Upper lobe of left lung (tissue), 6 donors: Measurements from ENCODE around the gene GSTT2B. TPM values are rescaled to one million over a fixed set of nuclear protein-coding genes. Genes with fewer than 3 reads are reported as not detected.
"Not testable (repeated sequence)": the region's sequence is repeated elsewhere in the genome, so short reads cannot be mapped to it uniquely, and the experiment has no call there.

ENCODE experiments used
- ATAC-seq, 2 donors: fragments of 200-7000 bp; cut with Tn5 transposase; one replicate each; pipeline ENCODE4 v1.9.1; 2022; ENCODE audit warnings: mild to moderate bottlenecking in 2 of 2, moderate library complexity in 2 of 2; ENCODE audit not compliant: low FRiP score in 2 of 2
- DNase-seq, 2 donors: peaks; one replicate each; pipeline ENCODE4 v3.0.0-alpha.2; 2019 to 2020
- H3K27ac ChIP-seq, 4 donors: fragments of 200-600 bp; sonication (generic); one replicate each; pipeline ENCODE4 v1.5.1; 2016 to 2019
- H3K27me3 ChIP-seq, 4 donors: fragments of 200-600 bp; sonication (generic); one replicate each; pipeline ENCODE4 v1.5.1; 2017 to 2019
- H3K36me3 ChIP-seq, 4 donors: fragments of 200-600 bp; sonication (generic); one replicate each; pipeline ENCODE4 v1.5.1; 2016 to 2019
- H3K4me1 ChIP-seq, 4 donors: fragments of 200-600 bp; sonication (generic); one replicate each; pipeline ENCODE4 v1.5.1; 2018 to 2019
- H3K4me3 ChIP-seq, 4 donors: fragments of 200-600 bp; sonication (generic); one replicate each; pipeline ENCODE4 v1.5.1; 2017 to 2019; ENCODE audit warnings: mild to moderate bottlenecking in 2 of 4, moderate library complexity in 1 of 4
- H3K9me3 ChIP-seq, 4 donors: fragments of 200-600 bp; sonication (generic); one replicate each; pipeline ENCODE4 v1.5.1; 2018 to 2019
- CTCF ChIP-seq, 6 experiments: fragments of 450-650 bp in 4 of 6; fragments of 200-600 bp in 2 of 6; sonication (generic) in 2 of 6; IDR thresholded peaks; one replicate each; pipeline ENCODE4 v1.5.1; 2016 to 2019; ENCODE audit warnings: antibody characterized with exemption in 6 of 6
- EP300 ChIP-seq, 4 donors: sonication (generic); formaldehyde crosslinking; IDR thresholded peaks; one replicate each; pipeline ENCODE4 v1.5.1; 2017; ENCODE audit warnings: antibody characterized with exemption in 4 of 4, control low read depth in 2 of 4
- POLR2A ChIP-seq, 4 donors: fragments of 450-650 bp; IDR thresholded peaks; one replicate each; pipeline ENCODE4 v1.5.1; 2016 to 2017; ENCODE audit warnings: antibody characterized with exemption in 4 of 4, mild to moderate bottlenecking in 2 of 4
- POLR2AphosphoS5 ChIP-seq, 2 donors: sonication (generic); formaldehyde crosslinking; IDR thresholded peaks; one replicate each; pipeline ENCODE4 v1.5.1; 2017; ENCODE audit warnings: antibody characterized with exemption in 2 of 2
- WGBS, 2 donors: methylation state at CpG; one replicate each; pipeline ENCODE4 v1.1.5; 2017 to 2018; 5-methylcytosine and 5-hydroxymethylcytosine counted together
- total RNA-seq, 6 donors: library from RNA; depleted of rRNA in 4 of 6; stranded (reverse); fragments of >200 nt in 4 of 6; gene quantifications; one replicate each; pipeline versions ENCODE4 v1.1.0 to v1.2.1, GENCODE V29; 2016 to 2021
- donor health status: DM: no; HTN: no; CAD: no; lungs with moderate emphysema.
- donor health status: DM: no; HTN: yes; CAD: no; lungs with severe emphysema.

Gene GSTT2B
- total RNA-seq, 6 donors from 2014 or later, result 1.9 to 19.8 (median 7.5) TPM

- ATAC-seq, result peak; percentile 28 to 52
- not testable (repeated sequence) for DNase-seq
These were observed 13.9 kb upstream of the GSTT2B start for GRCh38 chr22:23974836-23975352.

GRCh38 chr22:23974345-23974744 lies 13.3 kb upstream of the GSTT2B start, which contains the start of gene DDT:
DDT (minus strand) TSS chr22:23974441; CDS start chr22:23974414, 27 bp downstream.
- Histone ChIP-seq H3K36me3 (peaks cover 3 to 25% (median 15%) of the 10 kb centered on the region in 4 donors), H3K4me1 (peaks cover 0 to 14% (median 3%) of the 10 kb centered on the region in 4 donors)
- no CpG with 5 or more reads among the region's 29 CpGs for WGBS, 2 donors
- DNase-seq, H3K4me3 ChIP-seq, H3K27ac ChIP-seq, H3K9me3 ChIP-seq, H3K27me3 ChIP-seq: not testable (repeated sequence)
- peak; percentile 97 to 98 for ATAC-seq

More at GRCh38 chr22:23974836-23975352, 13.9 kb upstream of the GSTT2B start:
- not testable (repeated sequence) for H3K27ac ChIP-seq, H3K27me3 ChIP-seq, H3K4me1 ChIP-seq, H3K4me3 ChIP-seq, H3K9me3 ChIP-seq
- WGBS, 2 donors, result no CpG with 5 or more reads among the region's 27 CpGs
- H3K36me3 ChIP-seq, result peaks cover 3 to 20% (median 13%) of the 10 kb centered on the region in 4 donors

- not testable (repeated sequence) for ATAC-seq, H3K27me3 ChIP-seq, H3K4me3 ChIP-seq, DNase-seq, H3K9me3 ChIP-seq, H3K27ac ChIP-seq
- Histone ChIP-seq H3K36me3 (peaks cover 3 to 28% (median 17%) of the 10 kb centered on the region in 4 donors), H3K4me1 (peaks cover 0 to 17% (median 3%) of the 10 kb centered on the region in 4 donors)
- WGBS, 2 donors, result 96 to 100% methylated on average over 3 of the region's 3 CpGs
These were observed 10.9 kb upstream of the GSTT2B start for GRCh38 chr22:23971927-23972326.

- Histone ChIP-seq H3K27ac (no peak overlapping the region), H3K4me3 (no peak overlapping the region), H3K9me3 (no peaks in the 10 kb centered on the region), H3K36me3 (peaks cover 3 to 28% (median 17%) of the 10 kb centered on the region in 4 donors), H3K4me1 (peaks cover 0 to 17% (median 3%) of the 10 kb centered on the region in 4 donors), H3K27me3 (no peaks in the 10 kb centered on the region)
- DNase-seq (no peak), ATAC-seq (no peak)
- TF ChIP-seq POLR2A (IDR thresholded peaks at IDR 0.05) (no peak), POLR2AphosphoS5 (IDR thresholded peaks at IDR 0.05) (no peak), EP300 (IDR thresholded peaks at IDR 0.05) (no peak), CTCF (IDR thresholded peaks at IDR 0.05) (no peak)
- 82 to 86% methylated on average over 6 of the region's 6 CpGs for WGBS, 2 donors
These were observed 10.0 kb upstream of the GSTT2B start for GRCh38 chr22:23970816-23971486.

GRCh38 chr22:23970201-23970641 lies 9.2 kb upstream of the GSTT2B start:
- Histone ChIP-seq H3K4me1 (peaks cover 0 to 17% (median 3%) of the 10 kb centered on the region in 4 donors), H3K36me3 (peaks cover 3 to 28% (median 17%) of the 10 kb centered on the region in 4 donors), H3K4me3 (no peak overlapping the region), H3K27me3 (no peaks in the 10 kb centered on the region), H3K9me3 (no peaks in the 10 kb centered on the region), H3K27ac (no peak overlapping the region)
- ATAC-seq (no peak), DNase-seq (no peak)
- 83 to 88% methylated on average over 5 of the region's 5 CpGs for WGBS, 2 donors
- no peak for TF ChIP-seq EP300 (IDR thresholded peaks at IDR 0.05)
- no peak for TF ChIP-seq POLR2A (IDR thresholded peaks at IDR 0.05)
- TF ChIP-seq POLR2AphosphoS5 (IDR thresholded peaks at IDR 0.05), result no peak
- TF ChIP-seq CTCF (IDR thresholded peaks at IDR 0.05), result no peak

- no peak overlapping the region for H3K27ac ChIP-seq
- peaks cover 3 to 28% (median 17%) of the 10 kb centered on the region in 4 donors for H3K36me3 ChIP-seq
- no peaks in the 10 kb centered on the region for H3K27me3 ChIP-seq
- no peak for DNase-seq
- no peak for TF ChIP-seq CTCF (IDR thresholded peaks at IDR 0.05)
- no peak for TF ChIP-seq EP300 (IDR thresholded peaks at IDR 0.05)
- TF ChIP-seq POLR2A (IDR thresholded peaks at IDR 0.05), result no peak
- no peak for TF ChIP-seq POLR2AphosphoS5 (IDR thresholded peaks at IDR 0.05)
- WGBS, 2 donors, result 83 to 95% methylated on average over 1 to 3 of the region's 3 CpGs
- H3K9me3 ChIP-seq, result no peaks in the 10 kb centered on the region
- H3K4me3 ChIP-seq, result no peak overlapping the region
- H3K4me1 ChIP-seq, result peaks cover 0 to 17% (median 3%) of the 10 kb centered on the region in 4 donors
- ATAC-seq, result no peak
These were observed 8.1 kb upstream of the GSTT2B start for GRCh38 chr22:23969071-23969470.

GRCh38 chr22:23966568-23966967 lies 5.6 kb upstream of the GSTT2B start, which contains the start of gene DDTL:
DDTL (plus strand) TSS chr22:23966888; CDS start chr22:23966915, 27 bp downstream.
- not testable (repeated sequence) for H3K9me3 ChIP-seq, H3K27ac ChIP-seq, H3K4me3 ChIP-seq, H3K27me3 ChIP-seq, DNase-seq
- peaks cover 3 to 25% (median 15%) of the 10 kb centered on the region in 4 donors for H3K36me3 ChIP-seq
- no CpG with 5 or more reads among the region's 30 CpGs for WGBS, 2 donors
- peak; percentile 98 to 99 for ATAC-seq
- peaks cover 0 to 14% (median 3%) of the 10 kb centered on the region in 4 donors for H3K4me1 ChIP-seq

GRCh38 chr22:23966094-23966493 lies 5.1 kb upstream of the GSTT2B start:
- not testable (repeated sequence) for H3K4me3 ChIP-seq, H3K27ac ChIP-seq, H3K9me3 ChIP-seq, H3K27me3 ChIP-seq, DNase-seq
- WGBS, 2 donors, result no CpG with 5 or more reads among the region's 18 CpGs
- ATAC-seq, result peak in 1 of 2 donors; percentile 54
- Histone ChIP-seq H3K36me3 (peaks cover 3 to 20% (median 13%) of the 10 kb centered on the region in 4 donors), H3K4me1 (peaks cover 0 to 10% (median 3%) of the 10 kb centered on the region in 4 donors)
